Stomach (tissue), 4 donors: ENCODE measurements around the gene SFXN4.

Experiments used
- POLR2A ChIP-seq, 4 donors: fragments of 450-650 bp; IDR thresholded peaks; one replicate each; pipeline ENCODE4 v1.6.1; 2016; ENCODE audit warnings: antibody characterized with exemption in 4 of 4, control low read depth in 2 of 4, mild to moderate bottlenecking in 1 of 4, moderate library complexity in 1 of 4
- TF ChIP-seq, protein P1 (sequence below), 7 experiments: fragments of 450-650 bp in 4 of 7; fragments of 200-600 bp in 3 of 7; sonication (generic) in 3 of 7; IDR thresholded peaks; one replicate each; pipeline ENCODE4 v1.5.1; 2016 to 2019; ENCODE audit warnings: antibody characterized with exemption in 7 of 7, control low read depth in 2 of 7, mild to moderate bottlenecking in 1 of 7

DNA sequence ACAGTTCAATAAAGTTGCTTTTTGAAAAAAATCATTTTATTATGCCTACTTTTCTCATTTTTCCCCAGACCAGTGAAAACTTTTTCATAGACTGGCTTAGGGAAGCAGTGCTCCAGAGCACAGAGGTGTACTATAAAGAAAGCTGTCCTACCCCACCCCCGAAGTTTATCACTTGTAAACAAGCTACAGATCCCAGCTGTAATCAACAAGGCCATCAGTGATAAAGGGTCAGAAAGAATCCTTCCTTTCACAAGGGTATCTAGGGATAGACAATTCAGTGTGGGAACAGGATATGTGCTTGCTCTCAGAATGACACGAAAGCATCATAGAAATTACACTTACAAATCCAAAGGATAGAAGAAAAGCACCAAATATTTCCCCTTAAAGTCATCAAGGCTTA is 8.6 kb upstream of the SFXN4 start:
- TF ChIP-seq POLR2A (IDR thresholded peaks at IDR 0.05) = no peak
- TF ChIP-seq, protein P1, sequence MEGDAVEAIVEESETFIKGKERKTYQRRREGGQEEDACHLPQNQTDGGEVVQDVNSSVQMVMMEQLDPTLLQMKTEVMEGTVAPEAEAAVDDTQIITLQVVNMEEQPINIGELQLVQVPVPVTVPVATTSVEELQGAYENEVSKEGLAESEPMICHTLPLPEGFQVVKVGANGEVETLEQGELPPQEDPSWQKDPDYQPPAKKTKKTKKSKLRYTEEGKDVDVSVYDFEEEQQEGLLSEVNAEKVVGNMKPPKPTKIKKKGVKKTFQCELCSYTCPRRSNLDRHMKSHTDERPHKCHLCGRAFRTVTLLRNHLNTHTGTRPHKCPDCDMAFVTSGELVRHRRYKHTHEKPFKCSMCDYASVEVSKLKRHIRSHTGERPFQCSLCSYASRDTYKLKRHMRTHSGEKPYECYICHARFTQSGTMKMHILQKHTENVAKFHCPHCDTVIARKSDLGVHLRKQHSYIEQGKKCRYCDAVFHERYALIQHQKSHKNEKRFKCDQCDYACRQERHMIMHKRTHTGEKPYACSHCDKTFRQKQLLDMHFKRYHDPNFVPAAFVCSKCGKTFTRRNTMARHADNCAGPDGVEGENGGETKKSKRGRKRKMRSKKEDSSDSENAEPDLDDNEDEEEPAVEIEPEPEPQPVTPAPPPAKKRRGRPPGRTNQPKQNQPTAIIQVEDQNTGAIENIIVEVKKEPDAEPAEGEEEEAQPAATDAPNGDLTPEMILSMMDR (IDR thresholded peaks at IDR 0.05) = no peak
